ENCODE results near the gene PLCE1. TPM values are rescaled to one million over a fixed set of nuclear protein-coding genes. Genes with fewer than 3 reads are reported as not detected.

PLCE1 gene
- total RNA-seq, 1 donor from 2014 or later = 0.84 TPM

GRCh38 chr10:93962973-93963372 is 30.8 kb upstream of the PLCE1 start:
- Histone ChIP-seq H3K9me3 (ENCODE audit: insufficient read depth, low read depth, low read length) (no peaks in the 10 kb centered on the region), H2AFZ (ENCODE audit: low read depth, low read length) (no peak overlapping the region), H4K20me1 (ENCODE audit: insufficient read depth, low read length) (no peaks in the 10 kb centered on the region), H3K27ac (ENCODE audit: low read depth, low read length) (no peak overlapping the region), H3K4me2 (ENCODE audit: low read length) (no peak overlapping the region), H3K4me1 (ENCODE audit: insufficient read depth, low read length) (no peaks in the 10 kb centered on the region), H3K4me3 (ENCODE audit: insufficient read depth, low read depth, low read length) (no peak overlapping the region), H3K27me3 (ENCODE audit: insufficient read depth, low read length) (no peaks in the 10 kb centered on the region), H3K79me2 (ENCODE audit: insufficient read depth, low read length) (no peaks in the 10 kb centered on the region), H3K9ac (ENCODE audit: low read length) (no peak overlapping the region), H3K36me3 (ENCODE audit: insufficient read depth, low read length) (no peaks in the 10 kb centered on the region)
- Mint-ChIP-seq H3K27me3 (ENCODE audit: low read depth, unreplicated experiment) (peaks cover 4% of the 10 kb centered on the region), H3K27ac (ENCODE audit: unreplicated experiment) (no peak overlapping the region), H3K9me3 (ENCODE audit: unreplicated experiment) (no peaks in the 10 kb centered on the region), H3K4me1 (ENCODE audit: low read depth, unreplicated experiment) (no peaks in the 10 kb centered on the region), H3K4me3 (ENCODE audit: unreplicated experiment) (no peak overlapping the region), H3K36me3 (ENCODE audit: low read depth, unreplicated experiment) (no peaks in the 10 kb centered on the region)
- no peak for TF ChIP-seq CTCF (IDR thresholded peaks at IDR 0.05; ENCODE audit: insufficient read depth, low read depth, low read length)
- no peak for TF ChIP-seq EZH2 (IDR thresholded peaks at IDR 0.05; ENCODE audit: insufficient read depth, low read length)
- FAIRE-seq = no peak
- no peak for DNase-seq (ENCODE audit: low read depth)

- Mint-ChIP-seq H3K27ac (ENCODE audit: unreplicated experiment) (no peak overlapping the region), H3K9me3 (ENCODE audit: unreplicated experiment) (no peaks in the 10 kb centered on the region), H3K4me3 (ENCODE audit: unreplicated experiment) (no peak overlapping the region), H3K4me1 (ENCODE audit: low read depth, unreplicated experiment) (no peaks in the 10 kb centered on the region), H3K27me3 (ENCODE audit: low read depth, unreplicated experiment) (peaks cover 4% of the 10 kb centered on the region), H3K36me3 (ENCODE audit: low read depth, unreplicated experiment) (no peaks in the 10 kb centered on the region)
- Histone ChIP-seq H3K4me1 (ENCODE audit: insufficient read depth, low read length) (no peaks in the 10 kb centered on the region), H3K36me3 (ENCODE audit: insufficient read depth, low read length) (no peaks in the 10 kb centered on the region), H3K9me3 (ENCODE audit: insufficient read depth, low read depth, low read length) (no peaks in the 10 kb centered on the region), H4K20me1 (ENCODE audit: insufficient read depth, low read length) (no peaks in the 10 kb centered on the region), H3K9ac (ENCODE audit: low read length) (no peak overlapping the region), H3K27ac (ENCODE audit: low read depth, low read length) (no peak overlapping the region), H3K79me2 (ENCODE audit: insufficient read depth, low read length) (no peaks in the 10 kb centered on the region), H3K4me2 (ENCODE audit: low read length) (no peak overlapping the region), H3K27me3 (ENCODE audit: insufficient read depth, low read length) (no peaks in the 10 kb centered on the region), H2AFZ (ENCODE audit: low read depth, low read length) (no peak overlapping the region), H3K4me3 (ENCODE audit: insufficient read depth, low read depth, low read length) (no peak overlapping the region)
- DNase-seq (ENCODE audit: low read depth) (no peak), FAIRE-seq (no peak)
- TF ChIP-seq EZH2 (IDR thresholded peaks at IDR 0.05; ENCODE audit: insufficient read depth, low read length) = no peak
- no peak for TF ChIP-seq CTCF (IDR thresholded peaks at IDR 0.05; ENCODE audit: insufficient read depth, low read depth, low read length)
Measured at GRCh38 chr10:93963434-93963833, 30.3 kb upstream of the PLCE1 start.

- TF ChIP-seq CTCF (IDR thresholded peaks at IDR 0.05; ENCODE audit: insufficient read depth, low read depth, low read length) (no peak), EZH2 (IDR thresholded peaks at IDR 0.05; ENCODE audit: insufficient read depth, low read length) (no peak)
- Mint-ChIP-seq H3K27me3 (ENCODE audit: low read depth, unreplicated experiment) (peaks cover 4% of the 10 kb centered on the region), H3K4me1 (ENCODE audit: low read depth, unreplicated experiment) (no peaks in the 10 kb centered on the region), H3K4me3 (ENCODE audit: unreplicated experiment) (no peak overlapping the region), H3K9me3 (ENCODE audit: unreplicated experiment) (no peaks in the 10 kb centered on the region), H3K27ac (ENCODE audit: unreplicated experiment) (no peak overlapping the region), H3K36me3 (ENCODE audit: low read depth, unreplicated experiment) (no peaks in the 10 kb centered on the region)
- Histone ChIP-seq H3K27ac (ENCODE audit: low read depth, low read length) (no peak overlapping the region), H2AFZ (ENCODE audit: low read depth, low read length) (no peak overlapping the region), H3K79me2 (ENCODE audit: insufficient read depth, low read length) (no peaks in the 10 kb centered on the region), H3K9ac (ENCODE audit: low read length) (no peak overlapping the region), H3K4me3 (ENCODE audit: insufficient read depth, low read depth, low read length) (no peak overlapping the region), H4K20me1 (ENCODE audit: insufficient read depth, low read length) (no peaks in the 10 kb centered on the region), H3K36me3 (ENCODE audit: insufficient read depth, low read length) (no peaks in the 10 kb centered on the region), H3K4me1 (ENCODE audit: insufficient read depth, low read length) (no peaks in the 10 kb centered on the region), H3K4me2 (ENCODE audit: low read length) (no peak overlapping the region), H3K27me3 (ENCODE audit: insufficient read depth, low read length) (no peaks in the 10 kb centered on the region), H3K9me3 (ENCODE audit: insufficient read depth, low read depth, low read length) (no peaks in the 10 kb centered on the region)
- FAIRE-seq (no peak), DNase-seq (ENCODE audit: low read depth) (no peak)
Measured at GRCh38 chr10:93965911-93966310, 27.8 kb upstream of the PLCE1 start.
